ENCODE measurements around the gene HIBCH. TPM values are rescaled to one million over a fixed set of nuclear protein-coding genes. Genes with fewer than 3 reads are reported as not detected.

The HIBCH gene
- total and polyA plus RNA-seq, 2 donors (not counting 3 experiments of a cell fraction or from before 2014, with no cell fraction given): 6.4 to 24.7 TPM

DNA sequence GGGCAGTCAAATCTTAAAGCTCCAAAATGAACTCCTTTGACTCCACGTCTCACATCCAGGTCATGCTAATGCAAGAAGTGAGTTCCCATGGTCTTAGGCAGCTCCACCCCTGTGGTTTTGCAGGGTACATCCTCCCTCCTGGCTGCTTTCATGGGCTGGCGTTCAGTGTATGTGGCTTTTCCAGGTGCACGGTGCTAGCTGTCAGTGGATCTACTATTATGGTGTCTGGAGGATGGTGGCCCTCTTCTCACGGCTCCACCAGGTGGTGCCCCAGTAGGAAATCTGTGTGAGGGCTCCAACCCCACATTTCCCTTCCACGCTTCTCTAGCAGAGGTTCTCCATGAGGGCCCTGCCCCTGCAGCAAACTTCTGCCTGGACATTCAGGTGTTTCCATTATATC lies 151.9 kb downstream of the HIBCH start:
- CTCF ChIA-PET: no interaction called here
- H3K27me3 ChIP-seq (ENCODE audit: control insufficient read depth in 2 of 2, insufficient read depth in 2 of 2, low read length in 2 of 2): no peaks in the 10 kb centered on the region
- TF ChIP-seq POLR2AphosphoS5 (IDR thresholded peaks at IDR 0.05; ENCODE audit: insufficient read depth, low read depth, low read length) (no peak), JUN (IDR thresholded peaks at IDR 0.05; ENCODE audit: borderline replicate concordance, insufficient read depth, insufficient read length, low read depth) (no peak), EZH2 (IDR thresholded peaks at IDR 0.05; ENCODE audit: borderline replicate concordance, low read depth, low read length, severe bottlenecking) (no peak), FOS (IDR thresholded peaks at IDR 0.05; ENCODE audit: borderline replicate concordance, insufficient read depth, low read length) (no peak), MYC (IDR thresholded peaks at IDR 0.05; ENCODE audit: low read depth, low read length) (no peak), CTCF (IDR thresholded peaks at IDR 0.05; ENCODE audit: extremely low read depth in 1 of 2, insufficient read depth in 1 of 2, low read depth in 1 of 2, low read length in 2 of 2) (no peak), POLR2A (IDR thresholded peaks at IDR 0.05; ENCODE audit: low read depth, low read length) (no peak), GATA2 (IDR thresholded peaks at IDR 0.05; ENCODE audit: insufficient read depth, insufficient read length, low read depth, low read length) (no peak)
- TF ChIP-seq, protein P1, sequence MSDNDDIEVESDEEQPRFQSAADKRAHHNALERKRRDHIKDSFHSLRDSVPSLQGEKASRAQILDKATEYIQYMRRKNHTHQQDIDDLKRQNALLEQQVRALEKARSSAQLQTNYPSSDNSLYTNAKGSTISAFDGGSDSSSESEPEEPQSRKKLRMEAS (IDR thresholded peaks at IDR 0.05; ENCODE audit: insufficient read depth, insufficient read length): no peak
- no peak overlapping the region for H3K27ac ChIP-seq (ENCODE audit: insufficient read depth, low read depth, low read length)
- dilution Hi-C loops (cut with MboI; ENCODE audit: extremely low pct_ligation_motif_present, low sequenced_read_pairs) (no loop called here), intact Hi-C loops (cut with micrococcal nuclease) (no loop called here)
- H3K36me3 ChIP-seq (ENCODE audit: control insufficient read depth in 2 of 2, extremely low read depth in 1 of 2, insufficient read depth in 2 of 2, low read length in 2 of 2): no peaks in the 10 kb centered on the region
- H3K9me3 ChIP-seq (replicated peaks; ENCODE audit: control insufficient read depth, insufficient read depth, low read length): no peaks in the 10 kb centered on the region
- H3K79me2 ChIP-seq (ENCODE audit: control insufficient read depth, insufficient read depth, low read length): no peaks in the 10 kb centered on the region
- no peaks in the 10 kb centered on the region for H3K9me1 ChIP-seq (replicated peaks; ENCODE audit: control insufficient read depth, extremely low read depth, insufficient read depth, low read length)
- no peaks in the 10 kb centered on the region for H4K20me1 ChIP-seq (replicated peaks; ENCODE audit: control insufficient read depth, extremely low read depth, insufficient read depth, low read length)
- POLR2A ChIA-PET: no interaction called here
- H3K4me3 ChIP-seq (replicated peaks in 1 of 3; ENCODE audit: insufficient read depth in 1 of 3, low read depth in 1 of 3, low read length in 3 of 3): no peak overlapping the region
- DNase-seq (ENCODE audit: low read depth, low spot score) (no peak), FAIRE-seq (no peak)
- H3K4me2 ChIP-seq (ENCODE audit: insufficient read depth, low read length): no peak overlapping the region
- BruUV-seq (replicated peaks): no TSS peak
- no peak overlapping the region for H2AFZ ChIP-seq (ENCODE audit: low read depth, low read length)
- no peak overlapping the region for H3K9ac ChIP-seq (replicated peaks; ENCODE audit: extremely low read depth, insufficient read depth, low read length)
- H3K4me1 ChIP-seq (ENCODE audit: control insufficient read depth, extremely low read depth, insufficient read depth, low read length): no peaks in the 10 kb centered on the region
